GF-D8 (cell line): ENCODE data around the gene NPC2.
"Not testable (repeated sequence)": the region's sequence is repeated elsewhere in the genome, so short reads cannot be mapped to it uniquely, and the experiment has no call there.

Source experiments
- DNase-seq: peaks from one replicate; lab custom pipeline; 2025; lab: John Stamatoyannopoulos, UW

The NPC2 gene

DNA sequence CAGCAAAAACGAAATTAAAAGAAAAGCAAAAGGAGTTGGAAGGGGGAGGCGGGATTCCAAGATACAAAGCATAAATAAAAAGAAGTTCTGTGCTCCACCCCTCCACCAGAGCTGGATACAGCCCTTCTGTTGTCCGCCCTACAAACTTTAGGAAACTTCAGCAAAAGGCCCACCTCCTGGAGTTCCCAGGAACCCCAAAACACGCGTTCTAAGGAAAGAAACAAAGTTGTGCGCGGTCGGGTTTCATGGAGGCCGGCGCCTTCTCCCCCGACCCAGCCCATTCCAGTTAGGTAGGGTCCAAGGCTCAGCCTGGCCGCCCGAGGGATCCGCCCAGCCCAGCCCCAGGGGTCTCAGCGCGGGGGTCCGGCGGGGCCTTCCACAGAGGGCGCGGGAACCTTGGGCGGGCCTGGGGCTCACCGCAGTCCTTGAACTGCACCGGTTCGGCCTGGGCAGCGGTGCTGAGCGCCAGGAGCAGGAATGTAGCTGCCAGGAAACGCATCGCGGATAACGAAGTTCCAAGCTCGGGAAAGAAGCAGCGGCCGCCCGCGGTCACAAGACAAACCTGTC, at the start of gene NPC2:
Gene NPC2, minus strand, starts transcription at position 530 of the 567 bp plus-strand sequence. Its CDS starts 31 bp downstream, at position 499.
- no peak for DNase-seq

- no peak for DNase-seq
These were observed 49.1 kb upstream of the NPC2 start for GRCh38 chr14:74542056-74542685.

DNA sequence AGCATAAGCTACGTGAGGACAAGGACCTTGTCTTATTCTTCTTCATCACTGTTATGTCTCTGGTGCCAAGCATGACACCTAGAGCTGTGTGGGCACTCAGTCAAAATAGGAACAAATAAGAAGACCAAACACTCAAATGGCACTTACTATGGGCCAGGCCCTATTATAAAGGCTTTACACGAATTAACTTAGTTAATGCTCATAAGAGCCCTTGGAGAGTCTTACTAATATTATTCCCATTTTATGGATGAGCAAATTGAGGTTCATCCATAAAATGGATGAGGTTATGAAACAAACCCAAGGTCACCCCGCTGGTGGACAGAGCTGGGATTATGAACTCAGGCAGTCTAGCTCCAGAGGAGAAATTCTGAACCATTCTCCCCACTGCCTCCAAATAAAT, 48.1 kb upstream of the NPC2 start:
- DNase-seq: no peak

- DNase-seq: no peak
These were observed 46.4 kb upstream of the NPC2 start for GRCh38 chr14:74539503-74539902.

- no peak for DNase-seq
These were observed 45.6 kb upstream of the NPC2 start for GRCh38 chr14:74538411-74539391.

DNA sequence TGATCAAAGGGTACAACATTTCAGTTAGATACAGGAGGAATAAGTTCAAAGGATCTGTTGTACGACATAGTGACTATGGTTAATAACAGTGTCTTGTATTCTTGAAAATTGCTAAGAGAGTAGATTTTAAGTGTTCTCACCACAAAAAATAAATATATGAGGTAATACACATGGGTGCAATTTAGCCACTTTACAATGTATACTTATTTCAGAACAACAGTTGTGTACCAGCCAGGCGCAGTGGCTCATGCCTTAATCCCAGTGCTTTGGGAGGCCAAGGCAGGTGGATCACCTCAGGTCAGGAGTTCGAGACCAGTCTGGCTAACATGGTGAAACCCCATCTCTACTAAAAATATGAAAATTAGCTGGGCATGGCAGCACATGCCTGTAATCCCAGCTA, 43.2 kb upstream of the NPC2 start:
- not testable (repeated sequence) for DNase-seq

DNA sequence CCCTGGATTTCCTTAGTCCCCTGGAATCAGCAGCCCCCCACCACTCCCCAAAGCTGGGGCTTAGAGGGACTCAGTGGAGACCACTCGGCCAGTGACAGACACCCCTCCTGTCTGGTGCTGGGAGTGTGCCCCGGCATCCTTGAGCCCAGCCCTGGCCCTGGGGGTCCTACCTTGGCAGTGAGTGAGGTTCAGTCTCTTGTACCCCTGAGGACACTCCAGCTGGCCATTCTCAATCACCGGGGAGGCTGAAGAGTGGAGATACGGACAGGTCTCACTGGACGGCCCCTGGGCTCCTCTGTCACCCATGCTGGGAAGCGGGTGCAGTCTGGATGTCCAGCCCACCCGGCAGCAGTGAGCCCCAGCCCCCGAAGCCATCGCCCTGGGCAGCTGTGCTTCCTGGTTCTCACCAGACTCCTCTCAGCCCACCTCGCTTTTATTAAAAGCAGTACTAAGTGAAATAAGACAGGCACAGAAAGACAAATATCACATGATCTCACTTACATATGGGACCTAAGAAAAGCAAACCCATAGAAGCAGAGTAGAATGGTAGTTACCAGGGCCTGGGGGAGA, 42.7 kb upstream of the NPC2 start:
- no peak for DNase-seq

- no peak for DNase-seq
These were observed 40.5 kb upstream of the NPC2 start for GRCh38 chr14:74533576-74533975.

DNA sequence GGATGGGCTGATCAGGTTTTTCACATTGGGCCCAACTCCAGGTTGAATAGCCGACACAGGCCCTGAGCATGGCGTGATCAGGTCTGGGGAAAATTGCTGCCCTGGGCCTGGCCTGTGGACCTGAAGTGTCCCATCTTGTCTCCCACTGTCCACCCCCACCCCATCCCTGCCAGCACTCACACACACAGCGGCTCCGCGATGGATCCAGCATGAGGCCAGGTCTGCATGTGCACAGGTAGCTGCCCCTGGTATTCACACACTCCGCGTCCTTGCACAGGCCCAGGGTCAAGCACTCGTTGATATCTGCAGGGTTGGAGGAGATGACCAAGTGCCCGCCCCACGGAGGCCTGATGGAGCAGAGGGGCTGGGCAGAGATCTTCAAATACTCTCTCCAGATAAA, 39.1 kb upstream of the NPC2 start:
- DNase-seq: no peak

- DNase-seq: no peak
These were observed 38.4 kb upstream of the NPC2 start for GRCh38 chr14:74531467-74531866.

GRCh38 chr14:74531006-74531405, 37.9 kb upstream of the NPC2 start:
- no peak for DNase-seq

GRCh38 chr14:74528886-74529285, 35.8 kb upstream of the NPC2 start:
- no peak for DNase-seq

DNA sequence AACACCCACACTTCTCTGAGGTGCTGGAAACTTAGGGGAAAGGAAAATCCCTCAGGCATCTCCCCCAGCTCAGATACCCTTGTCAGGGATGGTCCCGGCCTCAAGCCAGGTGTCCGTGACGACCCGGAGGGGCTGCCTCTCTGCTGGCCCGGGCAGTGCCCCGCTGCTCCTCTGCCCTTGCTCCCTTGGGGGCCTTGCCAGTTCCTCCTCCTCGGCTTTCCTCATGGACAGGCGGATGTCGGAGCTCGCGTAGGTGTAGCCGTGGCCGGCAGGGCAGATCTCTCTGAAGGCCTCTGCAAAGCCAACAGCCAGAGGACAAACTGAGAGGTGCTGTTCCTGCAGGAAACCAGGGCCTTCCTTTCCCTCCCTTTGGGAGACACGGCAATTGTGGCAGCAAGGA, 35.3 kb upstream of the NPC2 start:
- no peak for DNase-seq

- no peak for DNase-seq
These were observed 34.7 kb upstream of the NPC2 start for GRCh38 chr14:74527736-74528280.

GRCh38 chr14:74526854-74527585, 33.9 kb upstream of the NPC2 start:
- no peak for DNase-seq

- DNase-seq: no peak
These were observed 32.3 kb upstream of the NPC2 start for GRCh38 chr14:74525361-74525851.

DNA sequence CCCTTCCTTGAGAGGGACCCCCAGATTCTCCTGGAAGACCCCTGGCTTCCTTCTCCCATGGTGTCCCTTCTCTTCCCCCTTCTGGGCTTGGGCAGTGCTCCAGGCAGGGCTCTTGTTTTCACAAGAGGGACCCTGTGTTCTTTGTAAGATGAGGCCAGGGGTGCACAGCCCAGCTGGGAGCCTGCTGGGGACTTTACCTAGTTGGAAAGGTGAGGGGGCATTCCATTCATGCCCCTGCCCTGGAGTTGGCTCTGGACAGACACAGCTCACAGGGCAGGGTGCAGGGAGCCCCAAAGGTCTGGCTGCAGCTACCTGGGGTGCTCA, 31.7 kb upstream of the NPC2 start:
- DNase-seq: no peak

DNA sequence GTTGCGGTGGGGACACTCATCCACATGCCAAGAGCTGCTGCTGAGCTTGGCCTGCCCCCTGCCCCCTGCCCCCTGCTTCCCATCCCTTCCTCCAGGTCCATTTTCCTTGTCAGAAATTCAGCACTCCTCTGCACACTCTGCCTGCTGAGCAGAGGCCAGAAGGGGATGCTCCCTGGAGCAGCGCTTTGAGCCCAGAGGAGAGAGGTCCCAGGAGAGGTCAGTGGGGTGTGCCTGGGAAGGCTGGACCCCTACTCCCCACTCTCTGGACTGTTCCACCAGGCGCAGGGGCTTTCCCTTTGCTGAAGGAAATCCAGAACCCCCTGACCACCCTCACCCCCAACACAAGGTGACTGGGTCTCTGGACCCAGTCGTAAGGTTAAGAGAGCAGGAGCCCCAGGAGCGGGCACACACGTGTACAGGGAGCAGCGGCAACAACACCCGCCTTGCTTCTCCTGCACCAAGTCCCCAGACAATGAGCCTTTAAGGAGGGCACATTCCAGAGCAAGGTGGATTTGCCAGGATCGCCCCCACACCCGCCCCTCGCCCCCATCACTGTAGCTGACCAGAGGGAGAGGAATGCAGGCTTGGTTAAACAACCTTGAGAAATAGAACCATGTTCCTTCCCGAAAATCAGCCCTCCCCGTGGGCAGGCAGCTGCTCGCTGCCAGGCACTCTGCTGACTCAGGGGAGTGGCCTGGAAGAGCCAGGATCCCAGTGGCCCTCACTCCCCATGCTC, 31.1 kb upstream of the NPC2 start:
- DNase-seq: no peak

DNA sequence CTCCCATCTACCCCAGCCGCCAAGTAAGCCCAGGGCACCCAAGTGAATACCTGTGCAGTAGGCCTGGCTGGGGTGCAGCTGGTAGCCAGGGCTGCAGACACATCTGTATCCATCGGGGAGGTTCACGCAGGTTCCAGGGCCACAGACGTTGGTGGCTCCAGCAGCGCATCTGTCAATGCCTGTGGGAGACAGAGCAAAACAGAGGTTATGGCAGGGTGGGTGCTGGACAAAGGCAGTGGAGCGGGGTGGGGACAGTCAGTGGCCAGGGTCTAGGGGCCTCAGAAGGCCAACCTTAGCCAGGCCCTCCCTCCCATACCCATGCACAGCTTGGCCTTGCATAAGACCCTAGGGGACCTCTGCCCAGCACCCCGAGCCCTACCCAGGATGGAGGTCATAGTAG, 29.6 kb upstream of the NPC2 start:
- DNase-seq: no peak

GRCh38 chr14:74521756-74522155, 28.7 kb upstream of the NPC2 start:
- no peak for DNase-seq
